Parathyroid adenoma (tissue), 2 donors: ENCODE measurements around the gene ARL10.

Experiments
- H2AFZ ChIP-seq: fragments of 300-600 bp; sonication (generic); one replicate; pipeline ENCODE4 v1.7.0; 2017; ENCODE audit warnings: antibody characterized with exemption, mild to moderate bottlenecking
- H3K27ac ChIP-seq: fragments of 300-600 bp; sonication (generic); one replicate; pipeline ENCODE4 v1.7.0; 2017
- H3K27me3 ChIP-seq: fragments of 300-600 bp; sonication (generic); one replicate; pipeline ENCODE4 v1.7.0; 2017; ENCODE audit warnings: low read length; ENCODE audit not compliant: control insufficient read depth, insufficient read depth
- H3K36me3 ChIP-seq: fragments of 300-600 bp; sonication (generic); one replicate; pipeline ENCODE4 v1.7.0; 2017; ENCODE audit warnings: low read length; ENCODE audit not compliant: control insufficient read depth, insufficient read depth
- H3K4me1 ChIP-seq: fragments of 300-600 bp; sonication (generic); one replicate; pipeline ENCODE4 v1.7.0; 2017; ENCODE audit warnings: control low read depth
- H3K4me2 ChIP-seq: fragments of 300-600 bp; sonication (generic); one replicate; pipeline ENCODE4 v1.7.0; 2017; ENCODE audit warnings: low read length
- H3K4me3 ChIP-seq: fragments of 300-600 bp; sonication (generic); one replicate; pipeline ENCODE4 v1.7.0; 2017; ENCODE audit warnings: low read depth, low read length
- H3K79me2 ChIP-seq: fragments of 300-600 bp; sonication (generic); one replicate; pipeline ENCODE4 v1.7.0; 2017; ENCODE audit warnings: control low read depth
- H3K9ac ChIP-seq: fragments of 300-600 bp; sonication (generic); one replicate; pipeline ENCODE4 v1.7.0; 2017; ENCODE audit warnings: mild to moderate bottlenecking
- H3K9me3 ChIP-seq: fragments of 300-600 bp; sonication (generic); one replicate; pipeline ENCODE4 v1.7.0; 2017; ENCODE audit warnings: low read length; ENCODE audit not compliant: control insufficient read depth
- CTCF ChIP-seq: fragments of 300-600 bp; sonication (generic); IDR thresholded peaks from one replicate; pipeline ENCODE4 v1.7.0; 2017; ENCODE audit warnings: antibody characterized with exemption, mild to moderate bottlenecking
- donor health status: primary hyperparathyroidism.

Gene ARL10

DNA sequence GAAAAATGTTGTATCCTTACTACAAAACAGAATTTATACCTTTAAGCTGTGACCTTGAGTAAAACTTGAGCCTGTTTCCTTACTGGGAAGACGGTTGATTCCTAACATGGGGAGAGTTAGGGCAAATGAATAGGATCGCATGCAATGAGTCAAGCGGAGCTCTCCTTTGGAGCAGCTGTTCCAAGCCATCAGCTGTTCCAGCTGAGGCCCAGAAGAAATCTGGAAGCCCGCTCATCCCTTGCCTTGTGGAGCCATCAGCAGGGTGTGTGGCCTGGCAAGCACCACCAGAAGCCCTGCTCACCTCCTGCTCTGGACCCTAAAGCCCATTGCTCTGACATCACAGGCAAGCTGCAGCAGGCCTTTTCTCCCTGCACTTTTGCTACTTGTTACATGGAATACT, 11.8 kb upstream of the ARL10 start:
- Histone ChIP-seq H3K4me1 (peaks cover 11% of the 10 kb centered on the region), H3K36me3 (no peaks in the 10 kb centered on the region), H2AFZ (no peak overlapping the region), H3K27ac (no peak overlapping the region), H3K27me3 (no peaks in the 10 kb centered on the region), H3K4me3 (no peak overlapping the region), H3K9me3 (no peaks in the 10 kb centered on the region), H3K4me2 (no peak overlapping the region), H3K79me2 (peaks cover 20% of the 10 kb centered on the region), H3K9ac (no peak overlapping the region)
- TF ChIP-seq CTCF: no peak

DNA sequence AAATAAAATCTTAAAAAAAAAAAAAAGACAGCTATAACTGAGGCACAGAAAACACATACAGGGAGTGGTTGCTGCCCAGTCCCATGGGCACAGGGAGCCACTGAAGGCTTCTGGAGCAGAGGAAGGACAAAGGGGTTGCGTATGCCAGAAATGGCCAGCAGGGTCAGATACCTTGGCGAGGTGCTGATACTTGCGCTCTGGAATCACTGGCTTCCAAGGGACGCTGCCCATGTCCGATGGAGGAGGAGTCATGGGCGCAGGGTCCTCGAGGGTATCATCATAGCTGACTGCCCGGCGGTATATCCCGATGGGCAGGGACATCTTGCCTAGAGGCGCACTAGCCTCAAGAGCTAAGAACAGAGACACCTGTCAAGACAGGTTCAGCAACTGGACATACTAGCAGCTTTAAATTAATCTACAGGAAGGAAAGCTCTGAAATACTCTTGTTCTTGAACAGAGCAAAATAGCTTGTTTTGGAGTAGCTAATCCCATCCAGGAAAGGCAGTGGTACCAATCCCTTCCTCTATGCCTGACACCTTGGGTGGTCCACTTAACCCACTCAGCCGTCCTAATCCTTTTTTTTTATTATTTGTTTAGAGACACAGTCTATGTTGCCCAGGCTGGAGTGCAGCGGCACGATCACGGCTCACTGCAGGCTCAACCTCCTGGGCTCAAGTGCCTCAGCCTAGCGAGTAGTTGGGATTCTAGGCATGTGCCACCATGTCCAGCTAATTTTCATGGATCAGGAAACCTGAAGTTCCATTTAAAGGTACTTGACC, 9.7 kb upstream of the ARL10 start:
- TF ChIP-seq CTCF: no peak
- H3K27ac ChIP-seq: no peak overlapping the region
- no peaks in the 10 kb centered on the region for H3K36me3 ChIP-seq
- peaks cover 21% of the 10 kb centered on the region for H3K79me2 ChIP-seq
- no peaks in the 10 kb centered on the region for H3K27me3 ChIP-seq
- H3K4me3 ChIP-seq: no peak overlapping the region
- no peaks in the 10 kb centered on the region for H3K9me3 ChIP-seq
- H3K4me1 ChIP-seq: peaks cover 11% of the 10 kb centered on the region
- no peak overlapping the region for H2AFZ ChIP-seq
- no peak overlapping the region for H3K4me2 ChIP-seq
- H3K9ac ChIP-seq: no peak overlapping the region

GRCh38 chr5:176356179-176356566, 9.1 kb upstream of the ARL10 start:
- Histone ChIP-seq H3K4me2 (no peak overlapping the region), H3K9ac (no peak overlapping the region), H3K4me1 (peaks cover 11% of the 10 kb centered on the region), H3K36me3 (no peaks in the 10 kb centered on the region), H3K9me3 (no peaks in the 10 kb centered on the region), H3K27me3 (no peaks in the 10 kb centered on the region), H3K79me2 (peaks cover 23% of the 10 kb centered on the region), H3K4me3 (no peak overlapping the region), H2AFZ (no peak overlapping the region), H3K27ac (no peak overlapping the region)
- TF ChIP-seq CTCF: no peak

- no peaks in the 10 kb centered on the region for H3K9me3 ChIP-seq
- H3K9ac ChIP-seq: no peak overlapping the region
- no peak overlapping the region for H2AFZ ChIP-seq
- H3K4me1 ChIP-seq: peaks cover 3% of the 10 kb centered on the region
- no peak overlapping the region for H3K27ac ChIP-seq
- H3K4me3 ChIP-seq: no peak overlapping the region
- no peak for TF ChIP-seq CTCF
- H3K36me3 ChIP-seq: no peaks in the 10 kb centered on the region
- H3K79me2 ChIP-seq: peaks cover 30% of the 10 kb centered on the region
- H3K4me2 ChIP-seq: no peak overlapping the region
- H3K27me3 ChIP-seq: no peaks in the 10 kb centered on the region
Observed at GRCh38 chr5:176359658-176360057, 5.6 kb upstream of the ARL10 start.

DNA sequence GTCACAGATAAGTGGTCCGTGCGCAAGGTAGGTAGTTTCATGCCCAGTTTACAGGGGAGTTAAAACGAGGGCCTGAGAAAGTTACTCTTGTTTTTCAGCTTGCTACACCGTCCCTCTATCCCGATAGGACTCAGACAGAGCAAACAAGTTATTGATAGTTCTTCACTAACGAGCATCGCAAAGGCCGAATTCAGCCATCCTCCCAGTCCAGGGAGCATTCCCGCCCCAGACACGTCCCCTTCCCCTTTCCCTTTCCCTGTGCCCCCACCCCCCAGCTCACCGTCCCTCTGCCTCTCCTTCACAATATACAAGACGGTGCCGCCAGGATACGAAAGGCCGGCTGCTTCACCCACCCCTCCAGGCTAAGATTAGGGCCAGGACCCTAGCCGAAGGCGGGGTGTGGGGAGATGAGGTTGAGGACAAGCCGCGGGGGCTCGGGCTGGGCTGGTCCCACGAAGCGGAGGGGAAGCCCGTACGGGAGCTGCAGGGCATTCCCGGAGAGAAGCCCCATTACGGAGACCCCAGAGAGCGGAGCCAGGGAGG, 4.3 kb upstream of the ARL10 start:
- peak overlapping the region; percentile 96 for H3K4me3 ChIP-seq
- no peak for TF ChIP-seq CTCF
- peak overlapping the region; percentile 82 for H2AFZ ChIP-seq
- H3K27ac ChIP-seq: peak overlapping the region; percentile 40
- H3K27me3 ChIP-seq: no peaks in the 10 kb centered on the region
- H3K79me2 ChIP-seq: peaks cover 25% of the 10 kb centered on the region
- H3K4me2 ChIP-seq: peak overlapping the region; percentile 89
- H3K9ac ChIP-seq: peak overlapping the region; percentile 91
- H3K4me1 ChIP-seq: peaks cover 3% of the 10 kb centered on the region
- H3K36me3 ChIP-seq: no peaks in the 10 kb centered on the region
- no peaks in the 10 kb centered on the region for H3K9me3 ChIP-seq
